GM18519 (cell line): ENCODE measurements around the gene CCSER1.
"Not testable (repeated sequence)": the region's sequence is repeated elsewhere in the genome, so short reads cannot be mapped to it uniquely, and the experiment has no call there.

Experiments
- ATAC-seq: cut with Tn5 transposase; IDR thresholded peaks from one replicate; pipeline ENCODE4 v1.9.1; 2021; ENCODE audit warnings: mild to moderate bottlenecking, moderate library complexity; ENCODE audit not compliant: unreplicated experiment, low FRiP score

CCSER1 gene

GRCh38 chr4:91592125-91592524 is 1464.9 kb downstream of the CCSER1 start:
- ATAC-seq, result no peak

DNA sequence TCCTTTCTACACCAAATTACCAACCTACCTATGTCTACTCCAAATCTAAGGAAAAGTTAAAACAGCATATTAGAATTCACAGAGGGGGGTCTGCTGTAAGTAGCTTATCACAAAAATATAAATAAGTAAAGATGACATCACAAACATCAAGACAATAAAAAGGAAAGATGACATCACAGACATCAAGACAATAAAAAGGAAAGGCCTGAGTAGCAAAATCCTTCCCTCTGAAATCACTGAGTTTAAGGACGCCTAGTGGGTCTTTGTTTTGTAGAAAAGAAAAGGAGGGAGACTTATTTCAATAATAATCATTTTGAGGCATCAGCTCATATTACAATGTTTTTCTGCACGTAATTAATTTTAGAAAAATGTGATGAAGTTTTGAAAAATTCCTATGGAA is 1469.5 kb downstream of the CCSER1 start:
- no peak for ATAC-seq

GRCh38 chr4:91598696-91599095 is 1471.5 kb downstream of the CCSER1 start:
- ATAC-seq, result no peak

DNA sequence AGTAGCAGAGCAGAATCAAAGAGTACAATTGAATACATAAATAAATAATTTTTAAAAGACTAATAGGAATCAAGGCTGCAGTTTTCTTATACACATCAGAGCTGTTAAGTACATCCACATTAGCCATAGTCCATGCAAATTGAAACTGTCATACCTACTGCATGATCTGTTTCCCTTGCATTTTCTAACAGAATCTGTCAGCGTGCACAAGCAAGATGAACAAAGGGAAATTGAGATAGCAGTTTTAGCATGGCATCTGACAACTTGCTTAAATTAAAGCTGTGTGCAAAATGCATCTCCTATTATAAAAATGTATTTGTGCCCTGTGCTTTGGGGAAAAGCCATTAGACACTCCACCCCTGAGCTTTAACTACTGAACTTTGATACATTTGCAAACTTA is 1473.1 kb downstream of the CCSER1 start:
- no peak for ATAC-seq

- ATAC-seq, result no peak
These were observed 1474.2 kb downstream of the CCSER1 start for GRCh38 chr4:91601401-91601800.

GRCh38 chr4:91611782-91612181 is 1484.6 kb downstream of the CCSER1 start:
- no peak for ATAC-seq

DNA sequence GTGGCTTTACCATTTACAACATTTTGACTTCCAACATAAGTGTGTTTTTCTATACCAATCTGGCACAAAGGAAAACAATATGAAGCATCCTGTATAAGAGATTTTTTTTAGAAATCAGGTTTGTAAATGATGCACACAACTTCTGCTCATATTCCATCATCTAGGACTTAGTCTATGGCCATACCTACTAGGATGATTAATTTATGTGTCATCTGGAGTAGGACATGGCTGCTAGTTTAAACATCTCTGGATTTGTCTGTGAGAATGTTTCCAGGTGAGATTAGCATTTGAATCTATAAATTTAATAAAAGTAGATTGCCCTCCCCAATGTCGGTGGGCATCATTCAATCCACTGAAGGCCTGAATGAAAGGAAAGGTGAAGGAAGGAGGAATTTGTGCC is 1493.8 kb downstream of the CCSER1 start:
- no peak for ATAC-seq

GRCh38 chr4:91621446-91621845 is 1494.3 kb downstream of the CCSER1 start:
- ATAC-seq, result no peak

GRCh38 chr4:91622925-91623602 is 1495.9 kb downstream of the CCSER1 start:
- no peak for ATAC-seq

DNA sequence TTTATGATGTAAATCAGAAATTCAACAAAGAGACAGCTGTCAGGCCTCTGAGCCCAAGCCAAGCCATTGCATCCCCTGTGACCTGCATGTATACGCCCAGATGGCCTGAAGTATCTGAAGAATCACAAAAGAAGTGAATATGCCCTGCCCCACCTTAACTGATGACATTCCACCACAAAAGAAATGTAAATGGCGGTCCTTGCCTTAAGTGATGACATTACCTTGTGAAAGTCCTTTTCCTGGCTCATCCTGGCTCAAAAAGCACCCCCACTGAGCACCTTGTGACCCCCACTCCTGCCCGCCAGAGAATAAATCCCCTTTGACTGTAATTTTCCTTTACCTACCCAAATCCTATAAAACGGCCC is 1496.4 kb downstream of the CCSER1 start:
- not testable (repeated sequence) for ATAC-seq

GRCh38 chr4:91630054-91630453 is 1502.9 kb downstream of the CCSER1 start:
- ATAC-seq, result no peak

GRCh38 chr4:91630764-91631163 is 1503.6 kb downstream of the CCSER1 start:
- no peak for ATAC-seq

GRCh38 chr4:91631335-91631734 is 1504.1 kb downstream of the CCSER1 start:
- no peak for ATAC-seq

DNA sequence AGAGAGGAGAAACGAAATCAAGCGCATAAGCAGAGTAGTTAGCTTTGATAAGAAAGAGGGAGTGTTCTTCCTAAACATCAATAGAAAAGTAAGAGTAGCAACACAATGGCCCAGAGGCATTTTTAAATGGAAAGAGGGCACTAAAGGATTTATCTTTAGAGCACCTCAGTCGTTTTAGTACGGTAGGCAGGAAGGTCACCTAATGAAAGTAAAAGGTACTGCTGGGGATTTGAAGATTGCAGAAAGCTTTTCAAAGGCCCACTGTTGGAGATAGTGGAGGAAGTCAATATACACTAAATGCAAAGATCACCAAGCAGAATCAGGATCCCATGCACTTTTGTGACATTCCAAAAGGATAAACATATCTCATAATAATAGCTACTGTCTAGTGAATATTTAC is 1508.9 kb downstream of the CCSER1 start:
- ATAC-seq, result no peak
